Adrenal gland (tissue), 12 donors: Measurements from ENCODE around the gene PPIF. TPM values are rescaled to one million over a fixed set of nuclear protein-coding genes. Genes with fewer than 3 reads are reported as not detected.
A peak's percentile ranks its signal among the peaks of the same experiment; 100 is the strongest.

Experiments
- DNase-seq, 7 donors: peaks; one replicate each; pipeline ENCODE4 v3.0.0-alpha.2; 2019 to 2020
- H3K27ac ChIP-seq, 5 donors: fragments of 200-600 bp; sonication (generic) in 4 of 5; 1 replicate in 3 of 5; 2 replicates in 2 of 5; pipeline versions ENCODE4 v1.5.1 to v1.8.0; 2016 to 2020; ENCODE audit warnings: mild to moderate bottlenecking in 1 of 5
- H3K27me3 ChIP-seq: fragments of 200-600 bp; 2 replicates; pipeline ENCODE4 v1.8.0; 2021
- H3K36me3 ChIP-seq, 2 donors: fragments of 200-600 bp; replicated peaks in 1 of 2; 1 replicate in 1 of 2; 2 replicates in 1 of 2; pipeline versions ENCODE4 v1.5.1 to v1.8.0; 2018 to 2022
- H3K4me1 ChIP-seq, 2 donors: fragments of 200-600 bp; replicated peaks in 1 of 2; 1 replicate in 1 of 2; 2 replicates in 1 of 2; pipeline versions ENCODE4 v1.5.1 to v1.8.0; 2018 to 2021
- H3K4me3 ChIP-seq, 4 donors: fragments of 200-600 bp; sonication (generic) in 3 of 4; one replicate each; pipeline ENCODE4 v1.5.1; 2016 to 2018
- H3K9me3 ChIP-seq, 3 donors: fragments of 200-600 bp; sonication (generic) in 1 of 3; replicated peaks in 1 of 3; 1 replicate in 2 of 3; 2 replicates in 1 of 3; pipeline versions ENCODE4 v1.5.1 to v1.8.0; 2016 to 2021
- CTCF ChIP-seq, 6 experiments: fragments of 450-650 bp in 4 of 6; fragments of 200-600 bp in 2 of 6; sonication (generic) in 1 of 6; IDR thresholded peaks; 1 replicate in 5 of 6; 2 replicates in 1 of 6; pipeline versions ENCODE4 v1.5.1 to v1.8.0; 2016 to 2021; ENCODE audit warnings: antibody characterized with exemption in 6 of 6, mild to moderate bottlenecking in 2 of 6, moderate library complexity in 1 of 6
- POLR2A ChIP-seq, 2 donors: fragments of 450-650 bp; IDR thresholded peaks; one replicate each; pipeline ENCODE4 v1.6.1; 2017; ENCODE audit warnings: antibody characterized with exemption in 2 of 2, mild to moderate bottlenecking in 2 of 2, moderate library complexity in 1 of 2
- WGBS, 4 donors: extraction: QIAGEN DNeasy Blood & Tissue Kit in 2 of 4; methylation state at CpG; one replicate each; pipeline versions ENCODE4 v1.1.5 to v1.1.7; 2013 to 2017; 5-methylcytosine and 5-hydroxymethylcytosine counted together
- intact Hi-C, 2 donors: fragments of 100-400 bp; cut with DNase I; formaldehyde crosslinking; loops; one replicate each; pipeline versions ENCODE4 v1.14.1 to v1.15.0; 2022 to 2023
- polyA plus RNA-seq, 3 donors: library from polyadenylated mRNA; stranded (reverse); fragments of 200-250 nt in 2 of 3; fragments of 350-450 nt in 1 of 3; fragmentation: Illumina TruSeq in 1 of 3; extraction: RNeasy Lipid Tissue Mini Kit (QIAGEN cat#74804) in 1 of 3; gene quantifications; one replicate each; pipeline ENCODE4 v1.2.3, GENCODE V29; 2013 to 2014
- total RNA-seq, 9 donors: library from RNA; depleted of rRNA in 4 of 9; stranded (reverse); fragments of >200 nt in 4 of 9; fragments of 120-200 nt in 1 of 9; fragmentation: NEBNext Ultra II Directional in 1 of 9; extraction: Animal tissue kit (Norgen Biotek cat#: 25700) in 1 of 9; gene quantifications; one replicate each; pipeline versions ENCODE4 v1.1.0 to v1.2.4, GENCODE V29; 2013 to 2023
- donor health status: healthy with polysubstance abuse.
- donor health status: Bipolar disorder and iron deficiency.
- donor health status: DM: yes; HTN: yes; CAD: no.
- donor health status: DM: no; HTN: no; CAD: no.
- donor health status: DM: no; HTN: no; CAD: no.
- donor health status: DM: yes; HTN: yes; CAD: no.

Gene PPIF
- total and polyA plus RNA-seq, 12 donors, result 43.8 to 619 (median 216) TPM

GRCh38 chr10:79404231-79404609, 57.0 kb downstream of the PPIF start:
- Histone ChIP-seq H3K36me3 (no peaks in the 10 kb centered on the region), H3K9me3 (no peaks in the 10 kb centered on the region), H3K4me1 (peaks cover 34 to 95% of the 10 kb centered on the region in 2 donors), H3K4me3 (no peak overlapping the region), H3K27ac (peak overlapping the region in 4 of 5 donors; percentile 54 to 88 (median 70)), H3K27me3 (no peaks in the 10 kb centered on the region)
- no peak for TF ChIP-seq CTCF (IDR thresholded peaks at IDR 0.05)
- no peak for TF ChIP-seq POLR2A (IDR thresholded peaks at IDR 0.05)
- WGBS, 4 donors, result 48 to 59% (median 57%) methylated on average over 5 to 7 of the region's 7 CpGs
- DNase-seq, result peak in 6 of 7 donors; percentile 38 to 72 (median 64)
- intact Hi-C loops, result loop anchor here in 1 of 2 donors (5.0 kb wide), 1 partner anchor 38 kb away; no protein-coding TSS in a partner anchor

- no peaks in the 10 kb centered on the region for H3K27me3 ChIP-seq
- H3K4me3 ChIP-seq, result no peak overlapping the region
- H3K27ac ChIP-seq, result peak overlapping the region in 2 of 5 donors; percentile 26 to 88
- TF ChIP-seq CTCF (IDR thresholded peaks at IDR 0.05) (no peak), POLR2A (IDR thresholded peaks at IDR 0.05) (no peak)
- DNase-seq, result no peak
- 55 to 78% (median 70%) methylated on average over 5 of the region's 5 CpGs for WGBS, 4 donors
- H3K36me3 ChIP-seq, result no peaks in the 10 kb centered on the region
- peaks cover 33 to 95% of the 10 kb centered on the region in 2 donors for H3K4me1 ChIP-seq
- no peaks in the 10 kb centered on the region for H3K9me3 ChIP-seq
- intact Hi-C loops, result loop anchor here in 1 of 2 donors (5.0 kb wide), 1 partner anchor 38 kb away; no protein-coding TSS in a partner anchor
These were observed 57.4 kb downstream of the PPIF start for GRCh38 chr10:79404690-79405131.

Other genes starting within 250 kb of the PPIF start
- 10 to 100 TPM in 8 of 9 donors, 1 to 10 TPM in 1; 5.8 to 49.0 (median 27.6) TPM for gene ZCCHC24, start 98.2 kb downstream of the PPIF start, total RNA-seq
- gene ZCCHC24, start 98.2 kb downstream of the PPIF start, polyA plus RNA-seq, result 10 to 100 TPM in 2 of 3 donors, 1 to 10 TPM in 1; 8.7 to 19.9 (median 12.9) TPM
- gene EIF5AL1, start 165.1 kb downstream of the PPIF start, total RNA-seq, result under 1 TPM in 6 of 9 donors, not detected in 3; 0.10 to 0.57 (median 0.35) TPM
- gene EIF5AL1, start 165.1 kb downstream of the PPIF start, polyA plus RNA-seq, result 1 to 10 TPM in 1 of 3 donors, under 1 TPM in 2; 0.88 to 1.9 (median 0.91) TPM
- 10 to 100 TPM in 1 of 9 donors, 1 to 10 TPM in 1, under 1 TPM in 2, not detected in 5; 0.06 to 10.1 (median 4.5) TPM for gene SFTPA2, start 212.9 kb downstream of the PPIF start, total RNA-seq
- under 1 TPM in 2 of 3 donors, not detected in 1; 0.15 to 0.77 TPM for gene SFTPA2, start 212.9 kb downstream of the PPIF start, polyA plus RNA-seq